HCT116 (cell line): Measurements from ENCODE around the gene AAR2. TPM values are rescaled to one million over a fixed set of nuclear protein-coding genes. Genes with fewer than 3 reads are reported as not detected.

ENCODE experiments used
- ATAC-seq: fragments of 200-7000 bp; cut with Tn5 transposase; 2 replicates; pipeline ENCODE4 v1.9.1; 2020; ENCODE audit warnings: mild to moderate bottlenecking, moderate library complexity
- BruUV-seq: library from RNA; stranded (reverse); fragments of 400-500 nt; replicated peaks from 2 replicates; lab custom pipeline; 2021; lab: Mats Ljungman, UMichigan
- CTCF ChIA-PET: fragments of 300-600 bp; sonication (Branson Sonifier 250); formaldehyde crosslinking; loops from one replicate; lab custom pipeline; 2021; ENCODE audit warnings: antibody characterized with exemption; lab: Charles Lee
- POLR2A ChIA-PET: fragments of 300-600, 350-600 bp; sonication (Branson Sonifier 250); formaldehyde crosslinking; loops from one replicate; lab custom pipeline; 2021; ENCODE audit warnings: antibody characterized with exemption; lab: Charles Lee
- RAD21 ChIA-PET, 2 experiments: fragments of 300-600 bp; sonication (Branson Sonifier 250); formaldehyde crosslinking; loops; one replicate each; lab custom pipeline; 2023; ENCODE audit warnings: low total read pairs in 2 of 2; ENCODE audit not compliant: uncharacterized antibody in 2 of 2, unreplicated experiment in 2 of 2, low non-redundant PET in 1 of 2; lab: Charles Lee
- DNase-seq: peaks from one replicate; pipeline ENCODE4 v3.0.0-alpha.2; 2010; ENCODE audit warnings: low read depth, low spot score
- H2AFZ ChIP-seq: fragments of 200-600 bp; shearing (Covaris generic), sonication (generic); 2 replicates; pipeline ENCODE4 v1.6.1; 2017; ENCODE audit warnings: low read depth, mixed run types, mixed read lengths, antibody characterized with exemption, low read length; ENCODE audit not compliant: poor library complexity, severe bottlenecking
- H3K27ac ChIP-seq: 2 replicates; pipeline ENCODE4 v1.5.1; 2012; ENCODE audit warnings: low read depth, low read length
- H3K27me3 ChIP-seq: fragments of 200-600 bp; sonication (generic); 2 replicates; pipeline ENCODE4 v1.6.1; 2016; ENCODE audit warnings: mixed run types, low read length, mixed read lengths; ENCODE audit not compliant: insufficient read depth
- H3K36me3 ChIP-seq, 2 experiments: fragments of 200-500 bp in 1 of 2; fragments of 200-600 bp in 1 of 2; sonication (Bioruptor generic) in 1 of 2; sonication (generic) in 1 of 2; 2 replicates each; pipeline versions ENCODE4 v1.5.1 to v1.6.1; 2014 to 2016; ENCODE audit warnings: low read length in 2 of 2, inconsistent platforms in 1 of 2, mixed read lengths in 1 of 2, mixed run types in 1 of 2; ENCODE audit not compliant: insufficient read depth in 2 of 2, control insufficient read depth in 1 of 2
- H3K4me1 ChIP-seq, 2 experiments: fragments of 200-600 bp in 1 of 2; sonication (generic) in 1 of 2; 2 replicates each; pipeline versions ENCODE4 v1.5.1 to v1.6.1; 2012 to 2017; ENCODE audit warnings: low read length in 2 of 2, inconsistent platforms in 1 of 2, mild to moderate bottlenecking in 1 of 2, mixed read lengths in 1 of 2, mixed run types in 1 of 2, moderate library complexity in 1 of 2; ENCODE audit not compliant: insufficient read depth in 2 of 2, control insufficient read depth in 1 of 2
- H3K4me2 ChIP-seq: fragments of 200-600 bp; sonication (generic); 2 replicates; pipeline ENCODE4 v1.6.1; 2017; ENCODE audit warnings: mixed run types, low read length, mixed read lengths
- H3K4me3 ChIP-seq, 2 experiments: fragments of 200-600 bp in 1 of 2; sonication (generic) in 1 of 2; replicated peaks in 1 of 2; 2 replicates each; pipeline ENCODE4 v1.5.1; 2011 to 2016; ENCODE audit warnings: low read length in 2 of 2, control low read depth in 1 of 2, low read depth in 1 of 2, mild to moderate bottlenecking in 1 of 2, mixed read lengths in 1 of 2, mixed run types in 1 of 2
- H3K79me2 ChIP-seq: fragments of 200-600 bp; sonication (generic); 2 replicates; pipeline ENCODE4 v1.6.1; 2017; ENCODE audit warnings: mild to moderate bottlenecking, mixed run types, low read length, moderate library complexity, mixed read lengths; ENCODE audit not compliant: insufficient read depth
- H3K9ac ChIP-seq: fragments of 200-600 bp; sonication (generic); 2 replicates; pipeline ENCODE4 v1.6.1; 2016; ENCODE audit warnings: low read length, mixed read lengths
- H3K9me2 ChIP-seq: fragments of 200-600 bp; sonication (generic), shearing (Covaris generic); 2 replicates; pipeline ENCODE4 v1.6.1; 2017; ENCODE audit warnings: mixed run types, mild to moderate bottlenecking, moderate library complexity; ENCODE audit not compliant: insufficient read depth
- H3K9me3 ChIP-seq, 2 experiments: fragments of 200-500 bp in 1 of 2; fragments of 200-600 bp in 1 of 2; sonication (Bioruptor generic) in 1 of 2; sonication (generic) in 1 of 2; 2 replicates each; pipeline ENCODE4 v1.6.1; 2014 to 2017; ENCODE audit warnings: low read length in 2 of 2, mixed read lengths in 2 of 2, inconsistent platforms in 1 of 2, low read depth in 1 of 2, mild to moderate bottlenecking in 1 of 2, mixed run types in 1 of 2, moderate library complexity in 1 of 2; ENCODE audit not compliant: control insufficient read depth in 1 of 2, insufficient read depth in 1 of 2
- H4K20me1 ChIP-seq: fragments of 200-600 bp; sonication (generic), shearing (Covaris generic); 2 replicates; pipeline ENCODE4 v1.6.1; 2017; ENCODE audit warnings: mixed run types, mild to moderate bottlenecking, moderate library complexity; ENCODE audit not compliant: insufficient read depth
- CBX3 ChIP-seq: IDR thresholded peaks from 2 replicates; pipeline ENCODE4 v1.6.1; 2012; ENCODE audit warnings: low read depth
- EGR1 ChIP-seq: IDR thresholded peaks from 2 replicates; pipeline ENCODE4 v1.6.1; 2012; ENCODE audit warnings: low read depth
- EZH2phosphoT487 ChIP-seq: fragments of 200-600 bp; IDR thresholded peaks from 2 replicates; pipeline ENCODE4 v1.6.1; 2018; ENCODE audit warnings: antibody characterized with exemption, borderline replicate concordance
- SIN3A ChIP-seq: IDR thresholded peaks from 2 replicates; pipeline ENCODE4 v1.6.1; 2012; ENCODE audit warnings: low read depth
- SP1 ChIP-seq: IDR thresholded peaks from 2 replicates; pipeline ENCODE4 v1.6.1; 2012; ENCODE audit warnings: low read depth
- intact Hi-C: fragments of 100-400 bp; cut with micrococcal nuclease; formaldehyde crosslinking; loops from 2 replicates; pipeline ENCODE4 v1.10.0; 2022
- total RNA-seq: library from RNA; stranded (reverse); gene quantifications from one replicate; pipeline ENCODE4 v1.2.1, GENCODE V29; 2021; ENCODE audit not compliant: unreplicated experiment
- TF ChIP-seq, protein P1 (sequence below): IDR thresholded peaks from 2 replicates; pipeline ENCODE4 v1.6.1; 2012; ENCODE audit warnings: low read depth
- TF ChIP-seq, protein P2 (sequence below): IDR thresholded peaks from 2 replicates; pipeline ENCODE4 v1.6.1; 2011; ENCODE audit warnings: mild to moderate bottlenecking, low read length, moderate library complexity; ENCODE audit not compliant: insufficient replicate concordance; ENCODE audit errors: extremely low read depth
- TF ChIP-seq, protein P3 (sequence below): IDR thresholded peaks from 2 replicates; pipeline ENCODE4 v1.6.1; 2012

Gene AAR2
- total RNA-seq, 1 experiment from 2014 or later, result 23.3 TPM

DNA sequence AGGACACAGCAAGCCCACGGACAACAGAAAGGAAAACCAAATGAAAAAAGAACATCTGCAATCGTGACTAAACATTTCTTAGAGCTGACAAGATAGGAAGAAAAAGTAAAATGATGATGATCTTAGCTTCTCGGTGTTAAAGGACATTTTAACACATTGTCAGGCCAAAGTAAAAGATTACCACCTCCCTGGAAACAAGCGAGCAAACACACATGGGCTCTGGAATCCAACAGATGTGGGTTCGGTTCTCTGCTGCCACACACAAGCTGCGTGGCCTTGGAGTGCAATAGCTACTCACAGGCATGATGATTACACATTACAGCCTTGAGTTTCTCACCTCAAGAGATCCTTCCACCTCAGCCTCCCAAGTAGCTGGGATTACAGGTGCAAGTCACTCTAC is 7.5 kb upstream of the AAR2 start:
- TF ChIP-seq, protein P1, sequence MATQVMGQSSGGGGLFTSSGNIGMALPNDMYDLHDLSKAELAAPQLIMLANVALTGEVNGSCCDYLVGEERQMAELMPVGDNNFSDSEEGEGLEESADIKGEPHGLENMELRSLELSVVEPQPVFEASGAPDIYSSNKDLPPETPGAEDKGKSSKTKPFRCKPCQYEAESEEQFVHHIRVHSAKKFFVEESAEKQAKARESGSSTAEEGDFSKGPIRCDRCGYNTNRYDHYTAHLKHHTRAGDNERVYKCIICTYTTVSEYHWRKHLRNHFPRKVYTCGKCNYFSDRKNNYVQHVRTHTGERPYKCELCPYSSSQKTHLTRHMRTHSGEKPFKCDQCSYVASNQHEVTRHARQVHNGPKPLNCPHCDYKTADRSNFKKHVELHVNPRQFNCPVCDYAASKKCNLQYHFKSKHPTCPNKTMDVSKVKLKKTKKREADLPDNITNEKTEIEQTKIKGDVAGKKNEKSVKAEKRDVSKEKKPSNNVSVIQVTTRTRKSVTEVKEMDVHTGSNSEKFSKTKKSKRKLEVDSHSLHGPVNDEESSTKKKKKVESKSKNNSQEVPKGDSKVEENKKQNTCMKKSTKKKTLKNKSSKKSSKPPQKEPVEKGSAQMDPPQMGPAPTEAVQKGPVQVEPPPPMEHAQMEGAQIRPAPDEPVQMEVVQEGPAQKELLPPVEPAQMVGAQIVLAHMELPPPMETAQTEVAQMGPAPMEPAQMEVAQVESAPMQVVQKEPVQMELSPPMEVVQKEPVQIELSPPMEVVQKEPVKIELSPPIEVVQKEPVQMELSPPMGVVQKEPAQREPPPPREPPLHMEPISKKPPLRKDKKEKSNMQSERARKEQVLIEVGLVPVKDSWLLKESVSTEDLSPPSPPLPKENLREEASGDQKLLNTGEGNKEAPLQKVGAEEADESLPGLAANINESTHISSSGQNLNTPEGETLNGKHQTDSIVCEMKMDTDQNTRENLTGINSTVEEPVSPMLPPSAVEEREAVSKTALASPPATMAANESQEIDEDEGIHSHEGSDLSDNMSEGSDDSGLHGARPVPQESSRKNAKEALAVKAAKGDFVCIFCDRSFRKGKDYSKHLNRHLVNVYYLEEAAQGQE, result no peak
- TF ChIP-seq CBX3 (no peak), EGR1 (no peak), EZH2phosphoT487 (no peak), SIN3A (no peak), SP1 (no peak)
- TF ChIP-seq, protein P2, sequence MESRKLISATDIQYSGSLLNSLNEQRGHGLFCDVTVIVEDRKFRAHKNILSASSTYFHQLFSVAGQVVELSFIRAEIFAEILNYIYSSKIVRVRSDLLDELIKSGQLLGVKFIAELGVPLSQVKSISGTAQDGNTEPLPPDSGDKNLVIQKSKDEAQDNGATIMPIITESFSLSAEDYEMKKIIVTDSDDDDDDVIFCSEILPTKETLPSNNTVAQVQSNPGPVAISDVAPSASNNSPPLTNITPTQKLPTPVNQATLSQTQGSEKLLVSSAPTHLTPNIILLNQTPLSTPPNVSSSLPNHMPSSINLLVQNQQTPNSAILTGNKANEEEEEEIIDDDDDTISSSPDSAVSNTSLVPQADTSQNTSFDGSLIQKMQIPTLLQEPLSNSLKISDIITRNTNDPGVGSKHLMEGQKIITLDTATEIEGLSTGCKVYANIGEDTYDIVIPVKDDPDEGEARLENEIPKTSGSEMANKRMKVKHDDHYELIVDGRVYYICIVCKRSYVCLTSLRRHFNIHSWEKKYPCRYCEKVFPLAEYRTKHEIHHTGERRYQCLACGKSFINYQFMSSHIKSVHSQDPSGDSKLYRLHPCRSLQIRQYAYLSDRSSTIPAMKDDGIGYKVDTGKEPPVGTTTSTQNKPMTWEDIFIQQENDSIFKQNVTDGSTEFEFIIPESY, result no peak
- TF ChIP-seq, protein P3, sequence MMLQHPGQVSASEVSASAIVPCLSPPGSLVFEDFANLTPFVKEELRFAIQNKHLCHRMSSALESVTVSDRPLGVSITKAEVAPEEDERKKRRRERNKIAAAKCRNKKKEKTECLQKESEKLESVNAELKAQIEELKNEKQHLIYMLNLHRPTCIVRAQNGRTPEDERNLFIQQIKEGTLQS, result no peak
- ChIA-PET POLR2A (no interaction called here), CTCF (no interaction called here), RAD21 (no interaction called here)
- Histone ChIP-seq H3K4me2 (no peak overlapping the region), H4K20me1 (no peaks in the 10 kb centered on the region), H3K36me3 (peaks cover 0 to 2% of the 10 kb centered on the region in 2 experiments; a peak in 1 of 4 replicates), H3K4me3 (no peak overlapping the region), H3K4me1 (no peaks in the 10 kb centered on the region), H3K27me3 (no peaks in the 10 kb centered on the region), H3K79me2 (no peaks in the 10 kb centered on the region), H3K9me3 (no peaks in the 10 kb centered on the region), H3K9me2 (no peaks in the 10 kb centered on the region), H3K27ac (no peak overlapping the region), H2AFZ (no peak overlapping the region), H3K9ac (no peak overlapping the region)
- intact Hi-C loops, result no loop called here
- DNase-seq (no peak), ATAC-seq (no peak)
- BruUV-seq, result no TSS peak
